ENCODE results near the gene ADD1.

The ADD1 gene
- 201 to 326 (median 249) reads per million in 9 experiments for total RNA-seq

- peak; percentile 95 for ATAC-seq (replicated peaks)
- Mint-ChIP-seq H3K4me1 (ENCODE audit: low read depth in 2 of 2) (peaks cover 43 to 51% of the 10 kb centered on the region in 2 donors), H3K4me3 (peak within 1 kb of the TSS; percentile 86 to 88), H3K27me3 (no peaks in the 10 kb centered on the region), H3K9me3 (peaks cover 0 to 8% of the 10 kb centered on the region in 2 donors), H3K36me3 (ENCODE audit: insufficient read depth) (peaks cover 32% of the 10 kb centered on the region), H3K27ac (peak within 1 kb of the TSS; percentile 77 to 90)
- peak; percentile 94 to 100 (median 100) for DNase-seq
Measured at GRCh38 chr4:2843263-2843940, at the start of gene ADD1. TSS of gene ADD1 (plus strand) at chr4:2843844. CDS start at chr4:2875916, 32,072 bp downstream.

GRCh38 chr4:2794486-2795299 lies 49.0 kb upstream of the ADD1 start:
- H3K4me1 Mint-ChIP-seq (ENCODE audit: low read depth in 2 of 2): peaks cover 20 to 35% of the 10 kb centered on the region in 2 donors
- DNase-seq (no peak), ATAC-seq (replicated peaks) (no peak)
- peak overlapping the region; percentile 80 to 81 for H3K4me3 Mint-ChIP-seq
- H3K27me3 Mint-ChIP-seq: no peaks in the 10 kb centered on the region
- no peaks in the 10 kb centered on the region for H3K36me3 Mint-ChIP-seq (ENCODE audit: insufficient read depth)
- peak overlapping the region in 1 of 2 donors; percentile 20 for H3K27ac Mint-ChIP-seq
- H3K9me3 Mint-ChIP-seq: no peaks in the 10 kb centered on the region

DNA sequence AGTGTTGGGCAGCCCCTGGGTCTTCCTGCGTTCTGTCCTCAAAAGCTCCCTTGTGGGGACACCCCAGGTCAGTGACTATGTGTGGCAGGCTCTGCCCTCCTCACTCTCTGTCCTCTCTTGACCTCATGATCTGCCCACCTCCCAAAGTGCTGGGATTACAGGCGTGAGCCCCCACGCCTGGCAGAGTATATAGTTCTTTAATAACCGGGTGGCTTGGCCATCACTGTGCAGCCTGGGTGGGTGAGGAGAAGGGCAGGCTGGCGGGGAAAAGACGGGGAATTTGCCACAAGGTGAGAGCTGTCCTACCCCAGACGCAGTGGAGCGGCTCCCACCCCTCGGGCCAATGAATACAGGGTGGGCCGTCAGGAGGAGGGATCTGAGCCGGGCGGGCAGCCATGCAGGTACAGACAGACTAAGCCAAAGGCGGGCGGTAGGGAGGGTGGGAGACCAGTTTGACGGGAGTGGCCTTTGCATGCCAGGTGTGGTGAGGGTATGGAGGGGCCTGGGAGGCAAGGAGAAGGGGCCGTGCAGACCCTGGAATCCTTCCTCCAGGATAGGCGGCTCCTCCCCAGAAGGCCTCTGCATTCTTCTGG lies 48.2 kb upstream of the ADD1 start:
- Mint-ChIP-seq H3K4me3 (peak overlapping the region in 1 of 2 donors; percentile 81), H3K36me3 (ENCODE audit: insufficient read depth) (no peaks in the 10 kb centered on the region), H3K27ac (no peak overlapping the region), H3K9me3 (no peaks in the 10 kb centered on the region), H3K4me1 (ENCODE audit: low read depth in 2 of 2) (peaks cover 20 to 39% of the 10 kb centered on the region in 2 donors), H3K27me3 (no peaks in the 10 kb centered on the region)
- DNase-seq (no peak), ATAC-seq (replicated peaks) (no peak)

GRCh38 chr4:2795893-2796848 lies 47.5 kb upstream of the ADD1 start:
- Mint-ChIP-seq H3K4me1 (ENCODE audit: low read depth in 2 of 2) (peaks cover 20 to 39% of the 10 kb centered on the region in 2 donors), H3K27ac (no peak overlapping the region), H3K27me3 (no peaks in the 10 kb centered on the region), H3K36me3 (ENCODE audit: insufficient read depth) (no peaks in the 10 kb centered on the region), H3K4me3 (peak overlapping the region in 1 of 2 donors; percentile 14), H3K9me3 (no peaks in the 10 kb centered on the region)
- ATAC-seq (replicated peaks) (no peak), DNase-seq (no peak)

- ATAC-seq (replicated peaks) (no peak), DNase-seq (no peak)
- Mint-ChIP-seq H3K27me3 (no peaks in the 10 kb centered on the region), H3K4me3 (no peak overlapping the region), H3K4me1 (ENCODE audit: low read depth in 2 of 2) (peaks cover 24 to 35% of the 10 kb centered on the region in 2 donors), H3K27ac (no peak overlapping the region), H3K9me3 (no peaks in the 10 kb centered on the region), H3K36me3 (ENCODE audit: insufficient read depth) (no peaks in the 10 kb centered on the region)
Measured at GRCh38 chr4:2796849-2797544, 46.6 kb upstream of the ADD1 start.

GRCh38 chr4:2797545-2798305 lies 45.9 kb upstream of the ADD1 start:
- Mint-ChIP-seq H3K4me1 (ENCODE audit: low read depth in 2 of 2) (peaks cover 24 to 33% of the 10 kb centered on the region in 2 donors), H3K4me3 (peak overlapping the region; percentile 69 to 71), H3K27me3 (no peaks in the 10 kb centered on the region), H3K36me3 (ENCODE audit: insufficient read depth) (no peaks in the 10 kb centered on the region), H3K27ac (peak overlapping the region; percentile 75 to 91), H3K9me3 (no peaks in the 10 kb centered on the region)
- ATAC-seq (replicated peaks) (peak; percentile 56), DNase-seq (no peak)

GRCh38 chr4:2798399-2799223 lies 45.0 kb upstream of the ADD1 start:
- no peaks in the 10 kb centered on the region for H3K36me3 Mint-ChIP-seq (ENCODE audit: insufficient read depth)
- DNase-seq (no peak), ATAC-seq (replicated peaks) (peak; percentile 61)
- peak overlapping the region; percentile 69 to 71 for H3K4me3 Mint-ChIP-seq
- H3K9me3 Mint-ChIP-seq: no peaks in the 10 kb centered on the region
- peaks cover 24 to 33% of the 10 kb centered on the region in 2 donors for H3K4me1 Mint-ChIP-seq (ENCODE audit: low read depth in 2 of 2)
- peak overlapping the region; percentile 75 to 91 for H3K27ac Mint-ChIP-seq
- H3K27me3 Mint-ChIP-seq: no peaks in the 10 kb centered on the region

GRCh38 chr4:2799224-2799911 lies 44.3 kb upstream of the ADD1 start:
- H3K9me3 Mint-ChIP-seq: no peaks in the 10 kb centered on the region
- ATAC-seq (replicated peaks): no peak
- H3K27me3 Mint-ChIP-seq: no peaks in the 10 kb centered on the region
- H3K36me3 Mint-ChIP-seq (ENCODE audit: insufficient read depth): no peaks in the 10 kb centered on the region
- H3K4me1 Mint-ChIP-seq (ENCODE audit: low read depth in 2 of 2): peaks cover 24 to 27% of the 10 kb centered on the region in 2 donors
- peak overlapping the region; percentile 69 to 71 for H3K4me3 Mint-ChIP-seq
- peak overlapping the region; percentile 41 to 91 for H3K27ac Mint-ChIP-seq
- DNase-seq: no peak

GRCh38 chr4:2799971-2800690 lies 43.5 kb upstream of the ADD1 start:
- peak overlapping the region; percentile 41 to 55 for H3K27ac Mint-ChIP-seq
- no peak for ATAC-seq (replicated peaks)
- H3K27me3 Mint-ChIP-seq: no peaks in the 10 kb centered on the region
- H3K4me3 Mint-ChIP-seq: peak overlapping the region; percentile 53 to 69
- no peak for DNase-seq
- H3K36me3 Mint-ChIP-seq (ENCODE audit: insufficient read depth): no peaks in the 10 kb centered on the region
- no peaks in the 10 kb centered on the region for H3K9me3 Mint-ChIP-seq
- H3K4me1 Mint-ChIP-seq (ENCODE audit: low read depth in 2 of 2): peaks cover 18 to 25% of the 10 kb centered on the region in 2 donors
